Measurements from ENCODE around the gene HTR2C.
A peak's percentile ranks its signal among the peaks of the same experiment; 100 is the strongest.
"Not testable (repeated sequence)": the region's sequence is repeated elsewhere in the genome, so short reads cannot be mapped to it uniquely, and the experiment has no call there.

The HTR2C gene

GRCh38 chrX:114583646-114584374 lies at the start of gene HTR2C:
HTR2C (plus strand) TSS chrX:114584086; CDS start chrX:114726937, 142,851 bp downstream.
- Mint-ChIP-seq H3K27me3 (peaks cover 26 to 45% of the 10 kb centered on the region in 2 donors), H3K36me3 (peaks cover 0 to 4% of the 10 kb centered on the region in 2 donors)
- ATAC-seq (replicated peaks): no peak

GRCh38 chrX:114580336-114580735 lies 3.5 kb upstream of the HTR2C start:
- ATAC-seq (replicated peaks) (no peak), DNase-seq (no peak)
- Mint-ChIP-seq H3K4me3 (no peak overlapping the region), H3K4me1 (peaks cover 0 to 10% of the 10 kb centered on the region in 2 donors), H3K36me3 (peaks cover 0 to 4% of the 10 kb centered on the region in 2 donors), H3K9me3 (peaks cover 0 to 4% of the 10 kb centered on the region in 2 donors), H3K27me3 (peaks cover 26 to 33% of the 10 kb centered on the region in 2 donors), H3K27ac (no peak overlapping the region)

More at GRCh38 chrX:114583646-114584374, at the start of gene HTR2C:
- Mint-ChIP-seq H3K4me1 (peaks cover 0 to 10% of the 10 kb centered on the region in 2 donors), H3K4me3 (peak within 1 kb of the TSS; percentile 6 to 34), H3K9me3 (peaks cover 0 to 4% of the 10 kb centered on the region in 2 donors), H3K27ac (peak within 1 kb of the TSS; percentile 89)
- no peak for DNase-seq

- Mint-ChIP-seq H3K9me3 (peaks cover 0 to 4% of the 10 kb centered on the region in 2 donors), H3K27me3 (peaks cover 26 to 36% of the 10 kb centered on the region in 2 donors), H3K27ac (peak overlapping the region; percentile 89), H3K4me1 (peaks cover 0 to 10% of the 10 kb centered on the region in 2 donors), H3K36me3 (peaks cover 0 to 4% of the 10 kb centered on the region in 2 donors), H3K4me3 (peak overlapping the region in 1 of 2 donors; percentile 52)
- DNase-seq (no peak), ATAC-seq (replicated peaks) (no peak)
These were observed 2.2 kb upstream of the HTR2C start for GRCh38 chrX:114581528-114582263.

GRCh38 chrX:114582264-114582632 lies 1.6 kb upstream of the HTR2C start:
- no peak overlapping the region for H3K27ac Mint-ChIP-seq
- H3K4me1 Mint-ChIP-seq: peaks cover 0 to 10% of the 10 kb centered on the region in 2 donors
- DNase-seq: no peak
- ATAC-seq (replicated peaks): no peak
- peaks cover 0 to 4% of the 10 kb centered on the region in 2 donors for H3K36me3 Mint-ChIP-seq
- no peak overlapping the region for H3K4me3 Mint-ChIP-seq
- peaks cover 0 to 4% of the 10 kb centered on the region in 2 donors for H3K9me3 Mint-ChIP-seq
- H3K27me3 Mint-ChIP-seq: peaks cover 26 to 40% of the 10 kb centered on the region in 2 donors

GRCh38 chrX:114582698-114583395 lies 1.0 kb upstream of the HTR2C start:
- H3K27ac Mint-ChIP-seq: peak overlapping the region; percentile 89
- peaks cover 26 to 43% of the 10 kb centered on the region in 2 donors for H3K27me3 Mint-ChIP-seq
- peak overlapping the region in 1 of 2 donors; percentile 35 for H3K4me3 Mint-ChIP-seq
- H3K9me3 Mint-ChIP-seq: peaks cover 0 to 4% of the 10 kb centered on the region in 2 donors
- ATAC-seq (replicated peaks) (no peak), DNase-seq (no peak)
- H3K4me1 Mint-ChIP-seq: peaks cover 0 to 10% of the 10 kb centered on the region in 2 donors
- peaks cover 0 to 4% of the 10 kb centered on the region in 2 donors for H3K36me3 Mint-ChIP-seq

- H3K36me3 Mint-ChIP-seq: peaks cover 0 to 4% of the 10 kb centered on the region in 2 donors
- peak overlapping the region in 1 of 2 donors; percentile 34 for H3K4me3 Mint-ChIP-seq
- H3K9me3 Mint-ChIP-seq: peaks cover 0 to 4% of the 10 kb centered on the region in 2 donors
- H3K27ac Mint-ChIP-seq: peak overlapping the region; percentile 87
- H3K27me3 Mint-ChIP-seq: peaks cover 26 to 45% of the 10 kb centered on the region in 2 donors
- ATAC-seq (replicated peaks) (no peak), DNase-seq (no peak)
- peaks cover 0 to 10% of the 10 kb centered on the region in 2 donors for H3K4me1 Mint-ChIP-seq
These were observed 573 bp downstream of the HTR2C start for GRCh38 chrX:114584375-114584943.

GRCh38 chrX:114584983-114585842 lies 1.3 kb downstream of the HTR2C start:
- Mint-ChIP-seq H3K4me3 (peak overlapping the region in 1 of 2 donors; percentile 34), H3K27ac (peak overlapping the region; percentile 76), H3K36me3 (peaks cover 0 to 4% of the 10 kb centered on the region in 2 donors), H3K27me3 (peaks cover 26 to 43% of the 10 kb centered on the region in 2 donors), H3K9me3 (peaks cover 0 to 4% of the 10 kb centered on the region in 2 donors), H3K4me1 (peaks cover 0 to 10% of the 10 kb centered on the region in 2 donors)
- DNase-seq (no peak), ATAC-seq (replicated peaks) (no peak)

- Mint-ChIP-seq H3K4me1 (no peaks in the 10 kb centered on the region), H3K27ac (no peak overlapping the region), H3K9me3 (no peaks in the 10 kb centered on the region), H3K36me3 (no peaks in the 10 kb centered on the region), H3K4me3 (no peak overlapping the region), H3K27me3 (peaks cover 0 to 12% of the 10 kb centered on the region in 2 donors)
- DNase-seq: no peak
- no peak for ATAC-seq (replicated peaks)
These were observed 7.2 kb downstream of the HTR2C start for GRCh38 chrX:114591121-114591520.

- no peaks in the 10 kb centered on the region for H3K9me3 Mint-ChIP-seq
- no peak overlapping the region for H3K4me3 Mint-ChIP-seq
- H3K27ac Mint-ChIP-seq: no peak overlapping the region
- no peak for ATAC-seq (replicated peaks)
- H3K4me1 Mint-ChIP-seq: no peaks in the 10 kb centered on the region
- H3K36me3 Mint-ChIP-seq: no peaks in the 10 kb centered on the region
- no peaks in the 10 kb centered on the region for H3K27me3 Mint-ChIP-seq
- no peak for DNase-seq
These were observed 15.4 kb downstream of the HTR2C start for GRCh38 chrX:114599305-114599704.

- no peaks in the 10 kb centered on the region for H3K27me3 Mint-ChIP-seq
- ATAC-seq (replicated peaks): no peak
These were observed 16.0 kb downstream of the HTR2C start for GRCh38 chrX:114599911-114600310.

GRCh38 chrX:114606619-114607018 lies 22.7 kb downstream of the HTR2C start:
- H3K9me3 Mint-ChIP-seq; H3K27me3 Mint-ChIP-seq; ATAC-seq (replicated peaks); H3K27ac Mint-ChIP-seq; H3K4me1 Mint-ChIP-seq; H3K36me3 Mint-ChIP-seq; H3K4me3 Mint-ChIP-seq; DNase-seq: not testable (repeated sequence)

More at GRCh38 chrX:114599911-114600310, 16.0 kb downstream of the HTR2C start:
- no peaks in the 10 kb centered on the region for H3K36me3 Mint-ChIP-seq
- no peaks in the 10 kb centered on the region for H3K9me3 Mint-ChIP-seq
- no peaks in the 10 kb centered on the region for H3K4me1 Mint-ChIP-seq
- H3K27ac Mint-ChIP-seq: no peak overlapping the region
- no peak for DNase-seq
- no peak overlapping the region for H3K4me3 Mint-ChIP-seq

- ATAC-seq (replicated peaks) (no peak), DNase-seq (no peak)
These were observed 27.2 kb downstream of the HTR2C start for GRCh38 chrX:114611018-114611619.

GRCh38 chrX:114615765-114616164 lies 31.9 kb downstream of the HTR2C start:
- DNase-seq (no peak), ATAC-seq (replicated peaks) (no peak)
- Mint-ChIP-seq H3K4me3 (no peak overlapping the region), H3K27ac (no peak overlapping the region), H3K27me3 (no peaks in the 10 kb centered on the region), H3K36me3 (no peaks in the 10 kb centered on the region), H3K9me3 (no peaks in the 10 kb centered on the region), H3K4me1 (peaks cover 0 to 4% of the 10 kb centered on the region in 2 donors)

More at GRCh38 chrX:114611018-114611619, 27.2 kb downstream of the HTR2C start:
- no peaks in the 10 kb centered on the region for H3K4me1 Mint-ChIP-seq
- no peak overlapping the region for H3K27ac Mint-ChIP-seq
- no peaks in the 10 kb centered on the region for H3K9me3 Mint-ChIP-seq
- peaks cover 0 to 4% of the 10 kb centered on the region in 2 donors for H3K27me3 Mint-ChIP-seq
- no peaks in the 10 kb centered on the region for H3K36me3 Mint-ChIP-seq
- no peak overlapping the region for H3K4me3 Mint-ChIP-seq
